Measurements from ENCODE around the gene ERP27.

ERP27 gene

GRCh38 chr12:14936224-14936861, 2.0 kb downstream of the ERP27 start:
- no peak for DNase-seq (ENCODE audit: low spot score)

- no peak for DNase-seq (ENCODE audit: low spot score)
These were observed 3.3 kb downstream of the ERP27 start for GRCh38 chr12:14935031-14935430.

DNA sequence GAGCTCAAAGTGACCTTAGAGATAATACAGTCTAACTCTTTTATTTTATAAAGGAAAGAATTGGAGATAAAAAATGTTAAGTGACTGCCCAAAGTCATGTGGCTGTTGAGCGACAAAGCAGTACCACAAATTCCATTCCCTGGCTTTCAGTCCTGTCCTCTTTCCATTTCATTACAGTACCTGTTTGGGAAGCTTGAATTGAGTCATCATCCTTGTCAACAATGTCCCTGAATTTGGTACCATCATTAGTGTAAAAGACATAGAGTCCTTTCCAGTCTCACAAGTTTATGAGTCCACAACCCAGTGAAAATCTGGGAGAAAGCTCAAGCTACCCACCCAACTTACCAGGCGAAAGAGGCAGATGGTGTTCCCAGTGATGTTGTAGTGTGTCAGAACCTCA, 3.8 kb downstream of the ERP27 start:
- DNase-seq (ENCODE audit: low spot score), result no peak

DNA sequence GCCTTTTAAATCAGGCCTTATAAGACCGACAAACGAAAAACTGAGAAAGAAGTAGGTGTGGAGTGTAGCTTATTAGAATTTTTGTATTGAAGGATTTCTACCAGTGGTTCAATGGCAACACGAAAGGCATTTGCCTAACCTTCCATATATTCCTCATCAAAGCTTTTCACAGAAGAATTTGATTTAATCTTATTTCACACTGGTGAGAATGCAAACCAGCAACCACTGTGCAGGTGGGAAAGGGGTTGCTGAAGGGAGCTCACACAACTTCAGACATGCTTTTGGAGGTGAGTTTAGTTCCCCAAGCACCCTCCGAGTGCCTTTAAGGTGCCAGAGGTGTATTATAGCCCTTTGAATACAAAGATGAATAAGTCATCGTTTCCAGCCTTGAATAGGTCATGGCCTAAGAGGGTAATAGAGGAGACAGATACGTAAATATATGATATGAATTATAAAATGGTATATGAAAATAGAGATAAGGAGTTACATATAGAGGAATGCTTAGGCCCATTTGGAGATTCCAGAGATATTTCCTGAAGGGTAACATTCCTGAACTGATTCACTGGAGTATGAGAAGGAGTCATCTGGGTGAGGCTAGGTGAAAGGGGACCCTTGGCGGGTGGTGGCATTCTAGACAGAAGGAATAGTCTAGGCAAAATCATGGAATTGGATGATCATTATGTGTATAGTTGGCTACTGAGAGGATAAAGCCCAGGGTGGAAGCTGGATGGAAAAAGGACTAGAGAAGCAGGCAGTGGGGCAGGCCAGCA, 6.4 kb downstream of the ERP27 start:
- DNase-seq (ENCODE audit: low spot score), result no peak

DNA sequence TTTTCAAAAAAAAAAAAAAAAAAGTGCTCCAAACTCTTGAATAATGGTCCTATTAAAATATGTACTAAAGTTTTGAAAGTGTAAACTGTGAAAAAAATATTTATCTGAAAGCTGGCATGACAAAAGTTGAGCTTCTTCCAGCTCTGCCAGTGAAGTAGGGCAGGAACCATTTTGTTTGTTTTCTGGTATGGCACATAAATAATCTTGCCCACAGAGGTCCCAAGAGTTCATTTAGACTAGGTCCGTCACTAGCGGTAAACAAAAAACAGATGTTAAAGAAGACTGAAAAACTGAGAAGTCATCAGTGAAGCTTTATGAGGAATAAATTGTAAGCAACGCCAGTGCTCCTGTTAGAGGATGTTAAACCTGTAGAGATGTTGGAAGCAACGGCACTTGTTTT, 7.0 kb downstream of the ERP27 start:
- no peak for DNase-seq (ENCODE audit: low spot score)

GRCh38 chr12:14930299-14930698, 8.0 kb downstream of the ERP27 start:
- DNase-seq (ENCODE audit: low spot score), result no peak

GRCh38 chr12:14928931-14929330, 9.4 kb downstream of the ERP27 start:
- no peak for DNase-seq (ENCODE audit: low spot score)

GRCh38 chr12:14927267-14927666, 11.1 kb downstream of the ERP27 start:
- DNase-seq (ENCODE audit: low spot score), result no peak

DNA sequence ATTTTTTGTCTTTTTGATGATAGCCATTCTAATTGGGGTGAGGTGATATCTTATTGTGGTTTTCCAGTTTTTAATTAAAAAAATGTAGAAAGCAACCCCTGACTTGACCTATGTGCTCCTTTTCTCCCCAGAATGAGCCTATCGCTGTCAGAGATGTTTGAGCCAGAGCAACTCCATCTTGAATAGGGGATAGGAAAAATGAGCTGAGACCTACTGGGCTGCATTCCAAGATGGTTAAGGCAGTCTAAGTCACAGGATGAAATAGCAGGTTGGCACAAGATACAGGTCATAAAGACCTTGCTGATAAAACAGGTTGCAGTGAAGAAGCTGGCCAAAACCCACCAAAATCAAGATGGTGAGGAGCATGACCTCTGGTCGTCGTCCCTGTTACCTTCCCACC, 13.8 kb downstream of the ERP27 start:
- no peak for DNase-seq (ENCODE audit: low spot score)

DNA sequence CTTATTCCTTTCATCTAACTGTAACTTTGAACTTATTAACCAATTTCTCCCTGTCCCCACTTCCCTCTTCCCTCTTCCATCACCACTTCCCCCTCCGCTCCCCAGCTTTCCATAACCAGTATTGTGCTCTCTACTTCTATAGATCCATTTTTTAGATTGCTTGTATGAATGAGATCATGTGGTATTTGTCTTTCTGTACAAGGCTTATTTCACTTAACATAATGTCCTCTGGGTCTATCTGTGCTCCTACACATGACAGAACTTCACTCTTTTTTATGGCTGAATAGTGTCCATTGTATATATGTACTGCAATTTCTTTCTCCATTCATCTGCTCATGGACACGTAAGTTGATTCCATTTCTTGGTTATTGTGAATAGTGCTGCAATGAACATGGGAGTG, 14.4 kb downstream of the ERP27 start:
- DNase-seq (ENCODE audit: low spot score), result no peak

- DNase-seq (ENCODE audit: low spot score), result no peak
These were observed 17.1 kb downstream of the ERP27 start for GRCh38 chr12:14921218-14921617.

- DNase-seq (ENCODE audit: low spot score), result no peak
These were observed 17.7 kb downstream of the ERP27 start for GRCh38 chr12:14920475-14921126.

DNA sequence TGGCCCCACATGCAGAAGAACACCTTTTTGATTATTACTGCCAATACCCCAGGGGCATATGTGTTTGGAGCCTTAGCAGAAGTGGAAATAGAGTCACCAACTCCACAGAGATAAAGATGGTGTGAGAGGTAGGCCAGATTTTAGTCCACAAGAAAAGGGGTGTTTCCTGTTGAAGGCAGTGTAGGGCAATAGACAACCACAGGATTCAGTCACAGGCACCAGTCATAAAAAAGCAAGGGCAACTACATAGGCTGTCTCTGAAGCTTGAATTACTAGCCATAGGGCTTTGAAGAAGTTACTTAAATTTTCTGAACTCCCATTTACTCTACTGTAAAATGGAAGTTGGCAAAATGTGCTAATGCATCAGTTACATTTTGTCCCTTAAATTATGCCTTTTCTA, 18.9 kb downstream of the ERP27 start:
- no peak for DNase-seq (ENCODE audit: low spot score)

GRCh38 chr12:14915736-14916135, 22.6 kb downstream of the ERP27 start:
- no peak for DNase-seq (ENCODE audit: low spot score)

DNA sequence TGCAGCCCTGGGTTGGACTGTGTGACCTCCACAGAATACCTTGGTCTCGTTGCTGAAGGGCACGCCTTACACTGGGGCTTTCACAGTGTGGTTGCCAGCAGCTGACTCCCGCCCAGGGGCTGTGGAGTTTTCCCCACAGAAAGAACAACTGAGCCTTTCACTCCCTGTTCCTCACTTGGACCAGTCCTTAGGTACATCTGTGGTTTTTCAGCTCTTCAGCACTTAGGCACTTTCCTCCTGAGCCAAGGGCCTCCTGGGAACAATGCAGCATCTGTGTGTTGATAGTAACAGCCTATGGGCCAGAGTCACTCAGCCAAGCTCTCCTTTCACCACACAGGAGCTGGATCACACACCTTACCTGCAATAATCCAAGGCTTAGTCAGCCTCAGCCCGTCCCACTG, 25.0 kb downstream of the ERP27 start:
- no peak for DNase-seq (ENCODE audit: low spot score)

DNA sequence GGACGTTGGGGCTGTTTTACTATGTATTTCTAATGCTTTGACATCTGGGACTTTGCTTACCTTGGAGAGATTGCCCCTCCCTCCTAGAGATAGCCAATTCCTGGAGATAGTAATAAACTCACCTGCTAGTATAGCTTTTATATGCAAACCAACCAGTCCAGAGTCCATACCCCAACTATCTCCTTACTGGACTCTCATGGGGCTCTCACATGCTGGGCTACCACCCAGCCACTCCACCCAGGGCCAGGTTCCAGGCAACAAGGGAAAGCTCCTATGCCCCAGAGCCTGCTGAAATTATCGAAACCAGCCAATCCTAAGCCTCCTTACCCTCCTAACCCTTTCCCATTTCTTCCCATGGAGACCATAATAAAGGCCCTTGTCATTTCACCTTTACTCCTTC, 27.2 kb downstream of the ERP27 start:
- no peak for DNase-seq (ENCODE audit: low spot score)

DNA sequence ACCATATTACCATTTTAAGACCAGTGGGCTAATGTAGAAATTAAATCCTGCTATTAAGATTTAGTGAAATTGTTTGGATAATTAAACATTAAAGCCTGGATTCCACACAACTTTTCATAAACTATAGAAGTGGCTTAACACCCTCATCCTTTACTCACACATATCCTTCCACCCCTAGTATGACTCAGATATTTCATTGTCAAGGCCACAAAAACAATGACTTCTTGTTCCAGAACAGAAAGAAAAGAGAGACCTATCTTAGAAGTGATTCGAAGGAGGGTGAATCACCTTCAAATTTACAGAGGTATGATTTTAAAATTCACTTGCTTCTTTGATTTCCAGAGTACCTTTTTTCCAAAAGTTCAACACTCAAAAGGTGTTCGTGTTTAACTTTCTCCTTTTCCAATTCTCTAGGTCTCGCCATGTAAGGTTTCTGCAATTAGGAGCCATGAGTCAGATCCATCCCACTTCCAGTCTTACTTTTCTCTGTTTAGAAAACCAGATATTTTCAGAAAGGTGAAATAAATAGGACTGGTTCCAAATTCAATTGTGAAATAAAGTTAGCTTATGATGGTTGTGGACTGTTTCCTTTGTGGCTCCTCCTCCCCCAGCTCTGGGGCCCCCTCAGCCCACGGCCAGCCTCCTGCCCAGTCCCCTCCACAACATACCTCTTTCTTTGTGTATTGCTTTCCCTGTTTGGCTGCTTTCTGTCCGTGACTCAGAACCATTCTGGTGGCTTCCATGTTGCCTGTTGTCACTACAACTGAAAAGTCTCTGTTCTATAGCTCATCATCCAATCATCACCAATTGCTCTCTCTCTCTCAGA, 28.0 kb downstream of the ERP27 start:
- DNase-seq (ENCODE audit: low spot score), result no peak

GRCh38 chr12:14907953-14908352, 30.4 kb downstream of the ERP27 start:
- DNase-seq (ENCODE audit: low spot score), result no peak

- DNase-seq (ENCODE audit: low spot score), result no peak
These were observed 32.2 kb downstream of the ERP27 start for GRCh38 chr12:14906114-14906513.

DNA sequence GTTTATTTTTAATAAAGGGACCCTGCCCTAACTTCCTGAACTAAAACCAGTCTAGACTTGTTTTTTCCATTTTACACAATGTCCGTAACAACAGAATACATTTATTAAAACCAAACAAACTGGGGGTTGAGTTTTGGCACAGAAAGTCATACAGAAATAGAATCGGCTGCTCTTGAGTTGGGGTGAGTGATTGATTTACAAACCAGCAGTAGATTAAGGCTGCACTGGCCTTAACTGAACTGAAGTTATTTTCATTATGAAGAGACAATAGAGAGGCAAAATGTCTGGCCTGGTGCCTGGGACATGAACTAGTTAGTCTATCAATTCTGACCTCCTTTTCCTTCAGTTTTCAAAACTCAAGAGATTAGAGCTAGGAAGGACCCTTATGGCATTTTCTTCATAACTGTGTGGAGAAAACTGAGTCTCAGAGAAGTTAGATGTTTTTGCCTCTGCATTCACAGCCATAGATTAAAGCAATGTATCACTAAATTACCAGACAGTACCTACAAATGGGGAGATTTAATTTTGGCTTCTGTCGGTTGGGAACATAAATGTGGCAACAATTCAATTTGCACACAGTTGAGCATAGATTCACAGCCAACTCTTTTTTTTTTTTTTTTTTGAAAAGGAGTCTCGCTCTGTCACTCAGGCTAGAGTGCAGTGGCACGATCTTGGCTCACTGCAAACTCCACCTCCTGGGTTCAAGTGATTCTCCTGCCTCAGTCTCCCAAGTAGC, 32.9 kb downstream of the ERP27 start:
- DNase-seq (ENCODE audit: low spot score), result no peak

- DNase-seq (ENCODE audit: low spot score), result no peak
These were observed 33.5 kb downstream of the ERP27 start for GRCh38 chr12:14904854-14905253.

All from globus pallidus (tissue), 1 donor.